ENCODE data around the gene FARS2.

GRCh38 chr6:5471637-5472398 is 210.5 kb downstream of the FARS2 start:
- no peak for TF ChIP-seq GATA2 (IDR thresholded peaks at IDR 0.05; ENCODE audit: low read depth, low read length)
- no peak for TF ChIP-seq GATA3 (IDR thresholded peaks at IDR 0.05; ENCODE audit: low read depth, low read length)
